Ectodermal cell (in vitro differentiated cells): ENCODE measurements around the gene HSPH1.
A peak's percentile ranks its signal among the peaks of the same experiment; 100 is the strongest.
"Not testable (repeated sequence)": the region's sequence is repeated elsewhere in the genome, so short reads cannot be mapped to it uniquely, and the experiment has no call there.

Experiments used
- H3K27ac ChIP-seq: 2 replicates; pipeline ENCODE4 v1.7.0; 2013; ENCODE audit warnings: mild to moderate bottlenecking, low read depth, low read length; ENCODE audit not compliant: insufficient read depth, poor library complexity, severe bottlenecking
- H3K27me3 ChIP-seq: 2 replicates; pipeline ENCODE4 v1.7.0; 2013; ENCODE audit warnings: mild to moderate bottlenecking, low read length; ENCODE audit not compliant: insufficient read depth, control insufficient read depth, poor library complexity, severe bottlenecking
- H3K36me3 ChIP-seq: one replicate; pipeline ENCODE4 v1.7.0; 2013; ENCODE audit warnings: low read length; ENCODE audit not compliant: control insufficient read depth, insufficient read depth
- H3K4me1 ChIP-seq: one replicate; pipeline ENCODE4 v1.7.0; 2013; ENCODE audit warnings: low read length; ENCODE audit not compliant: control insufficient read depth, insufficient read depth
- H3K4me3 ChIP-seq: 2 replicates; pipeline ENCODE4 v1.7.0; 2013; ENCODE audit warnings: low read depth, low read length, control low read depth; ENCODE audit not compliant: insufficient read depth
- H3K9me3 ChIP-seq: 2 replicates; pipeline ENCODE4 v1.7.0; 2013; ENCODE audit warnings: mild to moderate bottlenecking, low read length, moderate library complexity; ENCODE audit not compliant: control insufficient read depth
- WGBS, 2 experiments: methylation state at CpG; one replicate each; pipeline ENCODE4 v1.1.7; 2013; ENCODE audit warnings: missing lambda C conversion rate in 2 of 2; 5-methylcytosine and 5-hydroxymethylcytosine counted together

The HSPH1 gene

DNA sequence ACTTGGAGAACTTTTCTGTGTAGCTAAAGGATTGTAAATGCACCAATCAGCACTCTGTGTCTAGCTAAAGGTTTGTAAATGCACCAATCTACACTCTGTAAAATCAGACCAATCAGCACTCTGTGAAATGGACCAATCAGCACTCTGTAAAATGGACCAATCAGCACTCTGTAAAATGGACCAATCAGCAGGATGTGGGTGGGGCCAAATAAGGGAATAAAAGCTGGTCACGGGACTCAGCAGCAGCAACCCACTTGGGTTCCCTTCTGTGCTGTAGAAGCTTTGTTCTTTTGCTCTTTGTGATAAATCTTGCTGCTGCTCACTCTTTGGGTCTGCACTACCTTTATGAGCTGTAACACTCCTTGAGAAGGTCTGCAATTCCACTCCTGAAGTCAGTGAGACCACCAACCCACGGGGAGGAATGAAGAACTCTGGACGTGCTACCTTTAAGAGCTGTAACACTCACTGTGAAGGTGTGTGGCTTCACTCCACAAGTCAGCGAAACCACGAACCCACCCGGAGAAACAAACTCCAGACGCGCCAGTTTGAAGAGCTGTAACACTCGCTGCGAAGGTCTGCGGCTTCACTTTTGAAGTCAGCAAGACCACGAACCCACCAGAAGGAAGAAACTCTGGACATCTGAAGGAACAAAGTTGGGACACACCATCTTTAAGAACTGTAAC lies 16.2 kb upstream of the HSPH1 start:
- H3K4me3 ChIP-seq, H3K4me1 ChIP-seq: not testable (repeated sequence)
- 93 to 95% methylated on average over 12 of the region's 12 CpGs for WGBS, 2 experiments

GRCh38 chr13:31175847-31176532 lies 14.3 kb upstream of the HSPH1 start:
- Histone ChIP-seq H3K4me3 (no peak overlapping the region), H3K9me3 (no peaks in the 10 kb centered on the region), H3K27me3 (no peaks in the 10 kb centered on the region), H3K27ac (no peak overlapping the region), H3K36me3 (no peaks in the 10 kb centered on the region), H3K4me1 (peaks cover 5% of the 10 kb centered on the region)
- 91 to 96% methylated on average over 3 of the region's 3 CpGs for WGBS, 2 experiments

More for the DNA sequence above, 16.2 kb upstream of the HSPH1 start:
- not testable (repeated sequence) for H3K9me3 ChIP-seq, H3K36me3 ChIP-seq, H3K27me3 ChIP-seq, H3K27ac ChIP-seq

GRCh38 chr13:31174018-31174417 lies 12.3 kb upstream of the HSPH1 start:
- Histone ChIP-seq H3K4me3 (no peak overlapping the region), H3K27ac (no peak overlapping the region), H3K36me3 (no peaks in the 10 kb centered on the region), H3K9me3 (no peaks in the 10 kb centered on the region), H3K27me3 (no peaks in the 10 kb centered on the region), H3K4me1 (peaks cover 5% of the 10 kb centered on the region)
- WGBS, 2 experiments = 89 to 96% methylated on average over 3 of the region's 3 CpGs

DNA sequence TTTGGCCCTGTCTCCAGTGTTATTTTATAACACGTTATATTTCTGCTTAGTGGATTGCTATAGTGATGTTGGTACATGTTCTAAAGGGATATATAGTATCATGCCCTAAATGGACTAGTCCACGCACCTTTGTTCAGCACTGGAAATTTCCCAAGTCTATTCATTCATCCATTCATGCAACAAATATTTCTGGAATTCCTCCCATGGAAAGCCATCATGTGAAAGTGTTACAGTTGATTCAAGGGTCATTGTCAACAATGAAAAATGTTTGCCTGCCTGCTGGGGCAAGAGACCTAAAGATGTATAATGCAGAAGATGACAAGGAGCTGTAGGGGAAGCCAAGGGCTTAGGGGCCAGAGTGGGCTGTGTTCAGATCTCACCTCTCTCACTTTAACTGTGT lies 10.8 kb upstream of the HSPH1 start:
- 94 to 100% methylated on average over 1 to 2 of the region's 2 CpGs for WGBS, 2 experiments
- Histone ChIP-seq H3K27ac (no peak overlapping the region), H3K4me3 (no peak overlapping the region), H3K27me3 (no peaks in the 10 kb centered on the region), H3K36me3 (no peaks in the 10 kb centered on the region), H3K4me1 (peaks cover 5% of the 10 kb centered on the region), H3K9me3 (no peaks in the 10 kb centered on the region)

GRCh38 chr13:31172001-31172400 lies 10.3 kb upstream of the HSPH1 start:
- Histone ChIP-seq H3K27ac (no peak overlapping the region), H3K27me3 (no peaks in the 10 kb centered on the region), H3K36me3 (no peaks in the 10 kb centered on the region), H3K9me3 (no peaks in the 10 kb centered on the region), H3K4me1 (peaks cover 5% of the 10 kb centered on the region), H3K4me3 (no peak overlapping the region)
- WGBS, 2 experiments = 94 to 100% methylated on average over 2 of the region's 3 CpGs

DNA sequence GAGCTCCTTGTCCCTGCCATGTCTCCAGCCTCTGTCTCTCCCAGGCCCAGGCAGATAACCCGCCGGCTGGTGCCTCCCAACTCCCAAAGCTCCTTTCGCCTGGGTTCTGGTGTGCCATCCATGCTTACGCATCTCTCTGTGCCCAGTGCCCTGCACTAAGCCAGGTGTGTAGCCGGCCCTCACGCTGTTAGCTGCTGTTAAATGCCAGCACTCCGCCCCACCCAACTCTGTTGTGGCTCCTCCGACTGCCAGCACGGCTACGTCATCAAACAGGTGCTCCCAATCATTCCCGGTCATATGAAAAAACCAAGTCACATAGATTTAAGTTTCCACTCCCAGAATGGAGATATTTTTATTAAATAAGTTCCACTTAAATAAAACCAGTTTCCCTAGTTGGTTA lies 7.0 kb upstream of the HSPH1 start:
- Histone ChIP-seq H3K4me1 (no peaks in the 10 kb centered on the region), H3K9me3 (no peaks in the 10 kb centered on the region), H3K36me3 (no peaks in the 10 kb centered on the region), H3K4me3 (no peak overlapping the region), H3K27me3 (no peaks in the 10 kb centered on the region), H3K27ac (no peak overlapping the region)
- WGBS, 2 experiments = 88 to 91% methylated on average over 11 of the region's 11 CpGs

- no peaks in the 10 kb centered on the region for H3K9me3 ChIP-seq
- H3K27me3 ChIP-seq = no peaks in the 10 kb centered on the region
- H3K36me3 ChIP-seq = no peaks in the 10 kb centered on the region
- H3K4me3 ChIP-seq = no peak overlapping the region
- WGBS, 2 experiments = 97 to 100% methylated on average over 1 to 2 of the region's 2 CpGs
- H3K4me1 ChIP-seq = no peaks in the 10 kb centered on the region
- no peak overlapping the region for H3K27ac ChIP-seq
Observed at GRCh38 chr13:31168166-31168565, 6.5 kb upstream of the HSPH1 start.

GRCh38 chr13:31167490-31167889 lies 5.8 kb upstream of the HSPH1 start:
- H3K4me1 ChIP-seq = no peaks in the 10 kb centered on the region
- H3K4me3 ChIP-seq = no peak overlapping the region
- H3K27ac ChIP-seq = no peak overlapping the region
- no peaks in the 10 kb centered on the region for H3K9me3 ChIP-seq
- no peaks in the 10 kb centered on the region for H3K36me3 ChIP-seq
- no peaks in the 10 kb centered on the region for H3K27me3 ChIP-seq

DNA sequence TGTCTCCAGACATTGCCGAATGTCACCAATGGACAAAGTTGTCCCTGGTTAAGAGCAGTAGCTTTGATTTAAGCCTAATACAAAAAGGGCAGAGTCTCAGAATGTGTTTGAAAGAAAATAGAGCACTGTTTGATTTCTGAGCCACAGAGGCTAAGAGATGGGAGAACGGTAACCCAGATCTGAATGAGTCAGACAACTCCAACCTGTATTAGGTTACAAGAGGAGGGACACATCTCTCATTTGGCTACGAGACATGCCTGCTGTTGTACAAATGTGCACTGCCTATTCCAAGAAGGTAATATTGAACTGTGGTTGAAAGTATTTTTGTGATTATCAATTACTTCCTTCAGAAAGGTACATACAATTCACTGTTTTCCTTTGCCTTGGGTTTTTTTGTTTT lies 4.9 kb upstream of the HSPH1 start:
- Histone ChIP-seq H3K27me3 (no peaks in the 10 kb centered on the region), H3K4me3 (no peak overlapping the region), H3K27ac (no peak overlapping the region), H3K36me3 (no peaks in the 10 kb centered on the region), H3K4me1 (no peaks in the 10 kb centered on the region), H3K9me3 (no peaks in the 10 kb centered on the region)
- 89 to 90% methylated on average over 3 of the region's 3 CpGs for WGBS, 2 experiments

DNA sequence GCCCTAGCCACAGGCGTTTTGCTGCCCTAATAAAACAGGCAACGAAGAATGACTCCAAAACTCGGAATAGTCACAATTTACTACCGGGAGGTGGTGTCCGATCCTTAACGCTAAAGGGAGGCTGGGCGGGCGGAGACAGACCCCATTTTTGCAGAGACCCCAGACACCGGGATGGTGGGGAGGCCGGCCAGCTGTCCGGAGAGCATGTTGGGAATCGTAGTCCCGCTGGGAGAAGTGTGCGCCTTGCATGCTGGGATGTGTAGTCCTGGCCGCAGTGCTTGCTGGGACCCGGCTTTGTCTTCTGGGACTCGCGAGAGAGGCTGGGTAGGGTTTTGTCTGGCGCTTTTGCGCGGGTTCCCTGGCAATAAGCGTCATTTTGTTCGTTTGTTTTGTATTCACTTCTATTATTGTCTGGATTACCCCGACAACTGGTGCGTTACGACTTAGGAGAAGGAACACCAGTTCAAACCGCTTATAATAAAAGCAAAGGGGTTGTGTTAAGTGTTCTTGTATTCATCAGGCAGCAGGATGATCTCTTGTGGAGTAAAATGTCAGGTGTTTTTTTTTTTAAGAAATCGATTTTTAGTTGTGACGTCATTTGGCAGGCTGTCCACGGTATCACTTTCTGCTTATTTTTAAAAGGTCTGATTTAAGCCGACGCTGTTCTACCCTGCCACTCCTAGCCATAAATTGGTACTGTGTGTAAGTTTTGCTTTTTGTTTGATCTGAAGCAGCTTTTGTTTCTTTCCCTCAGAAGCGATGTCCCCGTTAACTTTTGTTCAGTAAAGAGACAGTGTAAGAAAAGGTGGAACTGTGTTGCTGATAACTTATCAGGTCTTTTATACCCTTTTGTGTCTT lies 676 bp upstream of the HSPH1 start:
- Histone ChIP-seq H3K27ac (peak overlapping the region; percentile 90), H3K9me3 (no peaks in the 10 kb centered on the region), H3K27me3 (no peaks in the 10 kb centered on the region), H3K36me3 (no peaks in the 10 kb centered on the region), H3K4me1 (no peaks in the 10 kb centered on the region), H3K4me3 (peak overlapping the region; percentile 86)
- 3 to 6% methylated on average over 34 of the region's 34 CpGs for WGBS, 2 experiments
